NCI-H2029 treated with DMSO at 0.1 percent for 48 hours (cell line): ENCODE data around the gene RASGRF2.
A peak's percentile ranks its signal among the peaks of the same experiment; 100 is the strongest.

ENCODE experiments used
- DNase-seq: peaks from one replicate; lab custom pipeline; 2025; lab: John Stamatoyannopoulos, UW

RASGRF2 gene

DNA sequence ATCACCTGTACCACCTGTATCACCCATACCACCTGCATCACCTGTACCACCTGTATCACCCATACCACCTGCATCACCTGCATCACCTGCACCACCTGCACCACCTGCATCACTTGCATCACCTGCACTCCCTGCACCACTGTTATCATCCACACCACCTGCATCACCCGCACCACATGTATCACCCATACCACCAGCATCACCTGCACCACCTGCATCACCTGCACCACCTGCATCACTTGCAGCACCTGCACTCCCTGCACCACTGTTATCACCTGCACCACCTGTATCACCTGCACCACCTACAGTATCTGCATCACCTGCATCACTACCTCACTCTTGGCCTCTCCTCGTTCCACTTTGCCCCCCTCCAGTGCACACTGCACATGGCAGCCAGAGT is 209.8 kb downstream of the RASGRF2 start:
- no peak for DNase-seq

- DNase-seq = no peak
These were observed 211.6 kb downstream of the RASGRF2 start for GRCh38 chr5:81171769-81172168.

DNA sequence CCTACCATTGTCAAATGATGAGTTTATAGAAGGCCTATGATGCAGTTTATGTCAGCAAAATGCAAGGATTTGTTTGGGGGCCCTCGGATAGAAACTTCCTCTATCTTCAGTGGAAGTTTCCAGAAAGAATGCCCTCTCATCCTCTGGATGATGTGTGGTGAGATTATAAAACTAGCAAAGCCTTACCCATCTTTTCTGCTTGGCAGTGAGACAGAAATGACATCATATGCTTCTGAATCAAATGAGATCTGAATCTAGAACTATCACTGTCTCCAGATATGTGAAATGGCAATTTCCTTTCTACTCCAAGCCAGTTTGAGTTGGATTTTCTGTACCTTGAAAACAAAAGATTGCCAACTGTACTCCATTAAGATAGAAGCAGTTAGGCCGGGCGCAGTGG is 212.5 kb downstream of the RASGRF2 start:
- no peak for DNase-seq

GRCh38 chr5:81177061-81177460 is 216.9 kb downstream of the RASGRF2 start:
- no peak for DNase-seq

GRCh38 chr5:81179959-81180358 is 219.8 kb downstream of the RASGRF2 start:
- no peak for DNase-seq

DNA sequence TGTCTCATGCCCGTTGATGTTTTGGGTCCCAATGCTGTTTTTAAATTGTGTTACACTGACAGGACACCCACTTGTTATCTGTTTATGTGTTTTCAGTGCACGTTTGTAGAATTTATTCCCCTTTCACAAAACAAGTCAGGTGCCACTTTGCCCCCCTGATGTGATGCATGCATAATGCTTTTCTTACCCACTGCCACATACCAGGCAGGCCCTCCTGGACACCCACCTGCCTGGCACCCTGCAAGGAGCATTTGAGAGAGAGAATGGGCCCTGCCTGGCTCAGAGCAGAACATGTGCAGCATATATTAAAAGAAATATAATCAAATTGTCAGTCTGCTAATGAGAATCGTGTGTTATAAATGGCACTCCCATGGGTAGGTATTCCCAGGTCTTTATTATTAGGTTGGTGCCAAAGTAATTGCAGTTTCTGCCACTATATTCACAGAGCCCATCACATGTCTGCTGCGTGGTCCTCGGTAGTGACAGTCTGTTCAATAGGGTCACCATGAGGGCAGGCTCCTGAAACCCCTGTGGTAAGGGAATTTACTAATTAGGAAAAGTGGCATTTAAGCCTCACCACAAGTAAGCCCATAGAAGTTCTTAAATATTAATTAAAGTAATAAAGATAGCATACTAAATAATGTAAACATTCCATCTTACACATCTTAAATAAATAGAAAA is 220.8 kb downstream of the RASGRF2 start:
- no peak for DNase-seq

DNA sequence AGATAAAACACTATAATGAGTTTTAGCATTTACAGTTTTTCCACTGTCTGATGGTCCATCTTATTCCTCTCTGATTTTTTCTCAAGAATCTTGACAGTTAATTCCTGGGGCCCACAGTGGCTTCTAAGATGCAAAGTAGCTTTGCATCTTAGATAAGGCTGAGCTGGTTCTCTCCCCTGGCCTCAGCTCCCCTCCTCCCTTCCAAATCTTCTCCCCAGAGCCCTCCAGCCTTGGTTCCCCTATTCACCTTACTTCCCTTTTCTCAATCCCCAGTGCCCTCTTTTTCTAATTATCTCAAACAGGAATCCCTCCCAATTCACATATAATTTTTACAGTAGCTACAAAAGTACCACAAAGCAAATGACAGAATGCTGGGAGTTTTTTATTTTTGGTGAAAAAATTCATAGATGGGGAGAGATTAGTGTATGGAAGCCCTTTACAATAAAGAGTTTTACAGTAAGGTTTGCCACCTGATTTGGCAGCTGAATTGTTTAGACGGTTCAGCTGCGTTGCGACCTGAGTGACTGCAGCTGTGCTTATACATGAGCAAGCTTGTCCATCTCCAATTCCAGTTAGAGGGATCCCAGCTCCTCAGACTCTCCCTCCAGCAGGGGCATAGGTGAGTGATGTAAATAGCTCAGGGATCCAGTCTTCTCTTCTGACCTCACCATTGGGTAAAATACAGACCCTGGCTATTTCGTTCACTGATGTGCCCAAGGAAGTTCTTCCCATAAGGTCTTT is 221.6 kb downstream of the RASGRF2 start:
- no peak for DNase-seq

- DNase-seq = no peak
These were observed 222.5 kb downstream of the RASGRF2 start for GRCh38 chr5:81182396-81183390.

GRCh38 chr5:81183811-81184748 is 223.9 kb downstream of the RASGRF2 start:
- DNase-seq = no peak

GRCh38 chr5:81184749-81185110 is 224.6 kb downstream of the RASGRF2 start:
- no peak for DNase-seq

GRCh38 chr5:81187885-81188284 is 227.7 kb downstream of the RASGRF2 start:
- DNase-seq = peak; percentile 65

DNA sequence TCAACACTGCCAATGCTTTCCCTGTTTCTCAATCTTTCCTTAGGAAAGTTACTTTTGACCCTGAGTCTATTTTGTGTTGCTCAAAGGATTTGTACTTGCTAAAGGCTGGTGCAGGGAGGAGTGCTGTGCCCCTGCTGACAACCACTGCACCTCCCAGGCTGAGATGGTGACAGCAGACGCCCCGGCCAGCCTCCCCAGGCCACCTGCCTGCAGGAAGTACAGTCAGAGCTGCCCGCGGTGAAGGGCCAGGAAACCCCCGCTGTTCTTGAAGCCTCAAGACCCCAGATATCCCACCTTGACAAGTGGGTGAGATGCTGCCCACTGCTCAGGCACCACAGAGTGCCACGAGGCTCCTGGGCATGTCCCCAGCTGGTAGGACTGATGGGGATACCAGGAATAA is 228.8 kb downstream of the RASGRF2 start:
- DNase-seq = no peak

- DNase-seq = no peak
These were observed 229.8 kb downstream of the RASGRF2 start for GRCh38 chr5:81189875-81190498.

GRCh38 chr5:81191726-81192372 is 231.7 kb downstream of the RASGRF2 start:
- DNase-seq = no peak

GRCh38 chr5:81192373-81192750 is 232.2 kb downstream of the RASGRF2 start:
- no peak for DNase-seq

- peak; percentile 41 for DNase-seq
These were observed 234.6 kb downstream of the RASGRF2 start for GRCh38 chr5:81194633-81195334.

- DNase-seq = no peak
These were observed 235.3 kb downstream of the RASGRF2 start for GRCh38 chr5:81195335-81195929.

DNA sequence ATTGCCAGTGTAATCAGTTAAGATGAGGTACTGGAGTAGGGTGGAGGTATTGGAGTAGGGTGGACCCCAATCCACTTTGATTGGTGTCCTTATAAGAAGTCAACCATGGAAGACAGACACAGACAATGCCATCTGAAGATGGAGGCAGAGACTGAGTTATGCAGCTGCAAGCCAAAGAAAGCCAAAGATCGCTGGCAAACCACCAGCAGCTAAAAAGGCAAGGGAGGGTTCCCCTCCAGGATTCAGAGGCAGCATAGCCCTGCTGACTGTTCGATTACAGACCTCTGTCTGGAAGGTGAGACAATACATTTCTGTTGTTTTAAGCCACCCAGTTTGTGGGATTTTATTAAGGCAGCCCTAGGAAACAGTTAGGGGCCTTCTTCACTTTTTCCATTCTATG is 242.5 kb downstream of the RASGRF2 start:
- no peak for DNase-seq

DNA sequence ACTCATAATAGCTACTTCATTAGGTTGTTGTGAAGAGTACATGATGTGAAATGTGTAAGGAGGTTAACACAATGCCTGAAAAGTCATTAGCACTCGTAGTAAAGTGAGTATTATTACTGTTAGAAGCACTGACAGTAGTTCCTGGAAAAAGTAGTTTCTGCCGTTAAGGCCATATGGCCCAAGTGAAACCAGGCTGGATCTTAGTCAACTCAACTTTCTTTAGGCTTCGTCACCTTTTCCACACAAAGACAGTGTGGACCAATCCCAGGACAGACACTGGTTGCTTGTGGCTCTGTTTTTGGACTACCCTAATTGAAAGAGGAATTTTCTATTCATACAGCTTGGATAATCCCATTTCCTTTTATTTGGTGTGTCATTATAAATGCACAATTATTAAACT is 243.6 kb downstream of the RASGRF2 start:
- DNase-seq = no peak
